ENCODE data around the gene CFAP100. TPM values are rescaled to one million over a fixed set of nuclear protein-coding genes. Genes with fewer than 3 reads are reported as not detected.

The CFAP100 gene
- total and polyA plus RNA-seq, 2 experiments from 2014 or later = not detected

DNA sequence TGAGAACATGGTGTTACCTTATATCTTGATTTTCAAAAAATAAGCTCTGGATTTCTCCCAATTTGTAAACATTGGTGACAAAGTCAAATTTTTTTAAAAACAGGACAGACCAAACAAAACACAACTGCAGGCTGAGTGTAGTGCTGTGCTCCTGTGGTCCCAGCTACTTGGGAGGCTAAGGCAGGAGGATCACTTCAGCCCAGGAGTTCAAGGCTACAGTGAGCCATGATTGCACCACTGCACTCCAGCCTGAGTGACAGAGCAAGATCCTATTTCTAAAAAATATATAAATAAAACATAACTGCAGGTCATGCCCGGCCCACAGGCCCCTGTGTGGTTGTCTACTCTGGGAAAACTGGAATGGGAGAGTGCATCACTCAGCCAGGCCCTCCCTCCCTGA, 84.9 kb downstream of the CFAP100 start:
- peaks cover 6% of the 10 kb centered on the region for H3K4me1 ChIP-seq (ENCODE audit: insufficient read depth)
- no peak overlapping the region for H3K4me2 ChIP-seq
- no peaks in the 10 kb centered on the region for H3K36me3 ChIP-seq (replicated peaks; ENCODE audit: insufficient read depth, low read depth)
- H3K79me2 ChIP-seq = peaks cover 4% of the 10 kb centered on the region
- TF ChIP-seq EZH2phosphoT487 (IDR thresholded peaks at IDR 0.05; ENCODE audit: low read depth, severe bottlenecking, unreplicated experiment) = no peak
- no peak for TF ChIP-seq EZH2 (IDR thresholded peaks at IDR 0.05; ENCODE audit: borderline replicate concordance)
- no peak for TF ChIP-seq CTCF (IDR thresholded peaks at IDR 0.05; ENCODE audit: poor library complexity)
- 93% methylated on average over 1 of the region's 1 CpG for WGBS (ENCODE audit: low lambda C conversion rate, missing lambda C conversion rate)
- no peak overlapping the region for H2AFZ ChIP-seq
- DNase-seq (ENCODE audit: low spot score) = no peak
- no peak overlapping the region for H3K4me3 ChIP-seq
- H4K20me1 ChIP-seq (ENCODE audit: insufficient read depth, poor library complexity, severe bottlenecking) = peaks cover 6% of the 10 kb centered on the region
- H3K9me3 ChIP-seq (ENCODE audit: low read depth) = no peaks in the 10 kb centered on the region
- H3K9me2 ChIP-seq (replicated peaks; ENCODE audit: insufficient read depth) = no peaks in the 10 kb centered on the region
- H3K27me3 ChIP-seq = no peaks in the 10 kb centered on the region
- no peak overlapping the region for H3K27ac ChIP-seq

DNA sequence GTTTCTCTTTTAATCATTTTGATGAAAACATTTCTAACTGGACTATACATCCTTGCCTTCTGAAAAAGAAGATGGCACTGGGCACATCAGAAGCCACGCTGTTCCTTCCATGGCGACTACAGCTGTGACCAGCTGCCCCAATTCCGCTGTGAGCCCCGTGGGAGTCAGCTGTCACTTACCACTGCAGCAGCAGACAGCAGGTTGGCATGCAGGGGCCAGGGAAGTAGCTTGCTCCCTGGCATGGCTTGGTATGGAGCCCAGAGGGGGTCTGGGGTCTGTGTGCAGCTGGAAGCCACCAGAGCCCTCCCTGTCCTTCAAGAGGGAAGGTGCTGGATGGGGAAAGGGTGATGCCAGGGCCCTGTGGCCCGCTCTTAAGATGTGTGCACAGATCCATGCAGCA, 85.5 kb downstream of the CFAP100 start:
- TF ChIP-seq EZH2phosphoT487 (IDR thresholded peaks at IDR 0.05; ENCODE audit: low read depth, severe bottlenecking, unreplicated experiment) = no peak
- TF ChIP-seq EZH2 (IDR thresholded peaks at IDR 0.05; ENCODE audit: borderline replicate concordance) = no peak
- no peak for TF ChIP-seq CTCF (IDR thresholded peaks at IDR 0.05; ENCODE audit: poor library complexity)
- Histone ChIP-seq H3K4me2 (no peak overlapping the region), H3K9me2 (replicated peaks; ENCODE audit: insufficient read depth) (no peaks in the 10 kb centered on the region), H2AFZ (no peak overlapping the region), H3K9me3 (ENCODE audit: low read depth) (no peaks in the 10 kb centered on the region), H3K36me3 (replicated peaks; ENCODE audit: insufficient read depth, low read depth) (no peaks in the 10 kb centered on the region), H4K20me1 (ENCODE audit: insufficient read depth, poor library complexity, severe bottlenecking) (no peaks in the 10 kb centered on the region), H3K27me3 (no peaks in the 10 kb centered on the region), H3K4me3 (no peak overlapping the region), H3K79me2 (no peaks in the 10 kb centered on the region), H3K27ac (no peak overlapping the region), H3K4me1 (ENCODE audit: insufficient read depth) (peaks cover 6% of the 10 kb centered on the region)
- DNase-seq (ENCODE audit: low spot score) = no peak
- WGBS (ENCODE audit: low lambda C conversion rate, missing lambda C conversion rate) = 87% methylated on average over 5 of the region's 5 CpGs

DNA sequence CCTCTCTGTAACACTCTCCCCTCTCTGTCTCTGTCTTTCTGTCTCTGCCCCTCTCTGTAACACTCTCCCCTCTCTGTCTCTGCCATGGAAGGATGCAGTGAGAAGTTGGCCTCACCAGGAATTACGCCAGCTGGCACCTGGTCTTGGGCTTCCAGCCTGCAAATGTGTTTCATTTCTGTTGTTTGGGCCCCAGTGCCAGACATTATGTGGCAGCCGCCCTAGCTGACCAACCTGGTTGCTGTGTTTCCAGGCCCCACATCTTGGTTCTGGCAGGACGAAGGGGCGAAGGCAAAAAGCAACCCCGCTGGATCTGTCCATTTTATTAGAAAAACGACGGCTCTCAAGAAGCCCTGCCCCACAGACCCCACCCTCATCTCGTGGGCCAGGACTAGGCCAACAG, 86.2 kb downstream of the CFAP100 start:
- 83% methylated on average over 8 of the region's 8 CpGs for WGBS (ENCODE audit: low lambda C conversion rate, missing lambda C conversion rate)
- no peak for TF ChIP-seq CTCF (IDR thresholded peaks at IDR 0.05; ENCODE audit: poor library complexity)
- no peak for TF ChIP-seq EZH2 (IDR thresholded peaks at IDR 0.05; ENCODE audit: borderline replicate concordance)
- TF ChIP-seq EZH2phosphoT487 (IDR thresholded peaks at IDR 0.05; ENCODE audit: low read depth, severe bottlenecking, unreplicated experiment) = no peak
- Histone ChIP-seq H3K27me3 (no peaks in the 10 kb centered on the region), H3K9me3 (ENCODE audit: low read depth) (no peaks in the 10 kb centered on the region), H4K20me1 (ENCODE audit: insufficient read depth, poor library complexity, severe bottlenecking) (no peaks in the 10 kb centered on the region), H3K79me2 (no peaks in the 10 kb centered on the region), H3K27ac (peak overlapping the region; percentile 46), H3K4me1 (ENCODE audit: insufficient read depth) (peaks cover 6% of the 10 kb centered on the region), H3K36me3 (replicated peaks; ENCODE audit: insufficient read depth, low read depth) (no peaks in the 10 kb centered on the region), H2AFZ (no peak overlapping the region), H3K4me3 (no peak overlapping the region), H3K9me2 (replicated peaks; ENCODE audit: insufficient read depth) (no peaks in the 10 kb centered on the region), H3K4me2 (no peak overlapping the region)
- DNase-seq (ENCODE audit: low spot score) = no peak

Measured in hepatocyte (in vitro differentiated cells).